NT2/D1 (cell line): Measurements from ENCODE around the gene NUDT15.

Source experiments
- YY1 ChIP-seq: IDR thresholded peaks from 2 replicates; pipeline ENCODE4 v1.6.1; 2011; ENCODE audit not compliant: insufficient read length, insufficient read depth
- ZNF274 ChIP-seq: IDR thresholded peaks from 2 replicates; pipeline ENCODE4 v1.6.1; 2011; ENCODE audit warnings: mild to moderate bottlenecking, low read depth, low read length

GRCh38 chr13:48014359-48014758 lies 23.2 kb upstream of the NUDT15 start:
- TF ChIP-seq YY1 (no peak), ZNF274 (no peak)
